Testis (tissue), 3 donors: ENCODE data around the gene PEX12. TPM values are rescaled to one million over a fixed set of nuclear protein-coding genes. Genes with fewer than 3 reads are reported as not detected.

ENCODE experiments used
- DNase-seq: peaks from one replicate; pipeline ENCODE4 v3.0.0-alpha.2; 2019
- H3K27ac ChIP-seq, 2 donors: fragments of 200-600 bp; sonication (generic); one replicate each; pipeline ENCODE4 v1.5.1; 2019
- H3K27me3 ChIP-seq: fragments of 200-600 bp; sonication (generic); one replicate; pipeline ENCODE4 v1.5.1; 2019
- H3K36me3 ChIP-seq: fragments of 200-600 bp; sonication (generic); one replicate; pipeline ENCODE4 v1.5.1; 2017; ENCODE audit warnings: low read depth; ENCODE audit errors: missing control alignments
- H3K4me1 ChIP-seq: fragments of 200-600 bp; sonication (generic); one replicate; pipeline ENCODE4 v1.5.1; 2019
- H3K4me3 ChIP-seq, 2 donors: fragments of 200-600 bp; sonication (generic); one replicate each; pipeline ENCODE4 v1.5.1; 2017 to 2019
- H3K9me3 ChIP-seq: fragments of 200-600 bp; sonication (generic); one replicate; pipeline ENCODE4 v1.5.1; 2017
- CTCF ChIP-seq, 3 experiments: fragments of 450-650 bp in 2 of 3; fragments of 200-600 bp in 1 of 3; sonication (generic) in 1 of 3; IDR thresholded peaks; one replicate each; pipeline ENCODE4 v1.5.1; 2016 to 2019; ENCODE audit warnings: antibody characterized with exemption in 3 of 3, mild to moderate bottlenecking in 2 of 3, moderate library complexity in 1 of 3
- POLR2A ChIP-seq: fragments of 450-650 bp; IDR thresholded peaks from one replicate; pipeline ENCODE4 v1.6.1; 2017; ENCODE audit warnings: antibody characterized with exemption, mild to moderate bottlenecking, moderate library complexity
- WGBS, 2 donors: methylation state at CpG; one replicate each; pipeline ENCODE4 v1.1.5; 2018; 5-methylcytosine and 5-hydroxymethylcytosine counted together
- intact Hi-C: fragments of 100-400 bp; cut with DNase I; formaldehyde crosslinking; loops from one replicate; pipeline ENCODE4 v1.15.1; 2023; ENCODE audit warnings: low total_unique reads
- polyA plus RNA-seq: library from polyadenylated mRNA; stranded (reverse); fragments of 350-450 nt; fragmentation: Illumina TruSeq; extraction: RNeasy Lipid Tissue Mini Kit (QIAGEN cat#74804); gene quantifications from one replicate; pipeline ENCODE4 v1.2.3, GENCODE V29; 2014; ENCODE audit warnings: low read depth, low replicate concordance; ENCODE audit not compliant: insufficient read depth
- total RNA-seq, 2 donors: library from RNA; depleted of rRNA; stranded (reverse); fragments of >200 nt; gene quantifications; one replicate each; pipeline ENCODE4 v1.2.3, GENCODE V29; 2016

Gene PEX12
- total and polyA plus RNA-seq, 3 donors from 2014 or later: 13.6 to 17.3 (median 15.1) TPM

DNA sequence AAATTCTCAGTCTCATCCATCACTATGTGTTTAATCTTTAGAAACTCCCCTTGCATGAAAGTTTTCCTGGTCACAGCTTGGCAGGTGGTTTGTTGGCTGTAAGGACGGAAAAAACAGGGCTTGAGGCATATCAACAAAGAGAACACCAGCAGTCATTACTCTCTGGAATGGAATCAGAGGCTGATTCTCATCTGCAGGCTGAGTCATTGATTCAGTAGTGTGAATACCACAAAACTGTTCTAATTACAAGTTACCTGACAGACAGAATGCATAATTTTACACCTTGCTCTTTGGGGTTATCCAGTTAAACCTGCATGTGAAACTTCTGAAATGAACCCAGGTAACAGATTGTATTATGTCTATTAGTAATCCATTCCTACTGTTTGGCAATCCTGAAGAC is 29.4 kb downstream of the PEX12 start:
- Histone ChIP-seq H3K9me3 (no peaks in the 10 kb centered on the region), H3K36me3 (no peaks in the 10 kb centered on the region), H3K27ac (no peak overlapping the region), H3K4me1 (no peaks in the 10 kb centered on the region), H3K4me3 (no peak overlapping the region), H3K27me3 (no peaks in the 10 kb centered on the region)
- intact Hi-C loops: no loop called here
- no peak for TF ChIP-seq POLR2A
- TF ChIP-seq CTCF (IDR thresholded peaks at IDR 0.05): no peak
- no peak for DNase-seq
- 65 to 69% methylated on average over 1 of the region's 1 CpG for WGBS, 2 donors

GRCh38 chr17:35548208-35548810 is 30.1 kb downstream of the PEX12 start:
- H3K4me3 ChIP-seq: no peak overlapping the region
- H3K27me3 ChIP-seq: no peaks in the 10 kb centered on the region
- peak; percentile 59 for DNase-seq
- H3K4me1 ChIP-seq: no peaks in the 10 kb centered on the region
- intact Hi-C loops: no loop called here
- no peaks in the 10 kb centered on the region for H3K36me3 ChIP-seq
- no peaks in the 10 kb centered on the region for H3K9me3 ChIP-seq
- no peak for TF ChIP-seq CTCF (IDR thresholded peaks at IDR 0.05)
- TF ChIP-seq POLR2A: no peak
- no peak overlapping the region for H3K27ac ChIP-seq
- WGBS, 2 donors: 51 to 68% methylated on average over 8 of the region's 8 CpGs

GRCh38 chr17:35546487-35546886 is 31.9 kb downstream of the PEX12 start:
- Histone ChIP-seq H3K4me1 (no peaks in the 10 kb centered on the region), H3K9me3 (no peaks in the 10 kb centered on the region), H3K27ac (no peak overlapping the region), H3K4me3 (no peak overlapping the region), H3K27me3 (no peaks in the 10 kb centered on the region), H3K36me3 (no peaks in the 10 kb centered on the region)
- intact Hi-C loops: no loop called here
- no peak for DNase-seq
- no peak for TF ChIP-seq CTCF (IDR thresholded peaks at IDR 0.05)
- TF ChIP-seq POLR2A: no peak
- WGBS, 2 donors: 77 to 88% methylated on average over 1 of the region's 1 CpG

- Histone ChIP-seq H3K36me3 (no peaks in the 10 kb centered on the region), H3K4me1 (no peaks in the 10 kb centered on the region), H3K4me3 (no peak overlapping the region), H3K9me3 (no peaks in the 10 kb centered on the region), H3K27ac (no peak overlapping the region), H3K27me3 (no peaks in the 10 kb centered on the region)
- TF ChIP-seq POLR2A (no peak), CTCF (IDR thresholded peaks at IDR 0.05) (no peak)
- DNase-seq: no peak
- 85 to 86% methylated on average over 1 of the region's 1 CpG for WGBS, 2 donors
- intact Hi-C loops: no loop called here
These were observed 33.2 kb downstream of the PEX12 start for GRCh38 chr17:35545150-35545549.

DNA sequence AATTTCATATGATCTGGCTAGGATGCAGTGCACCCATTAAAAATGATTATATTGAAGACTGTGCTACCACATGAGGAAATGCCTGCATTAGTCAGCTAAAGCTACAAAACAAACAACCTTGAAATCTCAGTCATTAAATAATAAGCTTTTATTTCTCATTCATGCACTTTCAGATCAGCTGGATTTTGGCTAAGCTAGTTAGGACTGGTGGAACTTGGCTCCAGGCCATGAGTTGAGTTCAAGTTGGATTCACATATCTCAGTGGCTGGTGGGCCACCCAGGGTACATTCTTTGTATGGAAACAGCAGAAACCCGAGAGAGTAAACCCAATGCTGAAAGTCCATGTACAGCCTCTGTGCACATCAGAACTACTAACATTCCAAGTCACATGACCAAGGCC is 34.5 kb downstream of the PEX12 start:
- intact Hi-C loops: no loop called here

More for the DNA sequence above, 34.5 kb downstream of the PEX12 start:
- Histone ChIP-seq H3K9me3 (no peaks in the 10 kb centered on the region), H3K4me1 (peaks cover under 1% of the 10 kb centered on the region), H3K4me3 (no peak overlapping the region), H3K36me3 (no peaks in the 10 kb centered on the region), H3K27ac (no peak overlapping the region), H3K27me3 (no peaks in the 10 kb centered on the region)
- TF ChIP-seq CTCF (IDR thresholded peaks at IDR 0.05) (no peak), POLR2A (no peak)
- no peak for DNase-seq
- WGBS, 2 donors: 46 to 86% methylated on average over 1 of the region's 1 CpG
